Measurements from ENCODE around the gene PEAK1. TPM values are rescaled to one million over a fixed set of nuclear protein-coding genes. Genes with fewer than 3 reads are reported as not detected.

PEAK1 gene
- total RNA-seq, 1 experiment from 2014 or later = 36.7 TPM

GRCh38 chr15:77342807-77343206 is 77.1 kb downstream of the PEAK1 start:
- no peak overlapping the region for H3K27ac ChIP-seq (ENCODE audit: low read depth, low read length, poor library complexity, severe bottlenecking)
- CTCF ChIA-PET = no interaction called here
- POLR2A ChIA-PET (ENCODE audit: low non-redundant PET) = no interaction called here
- H3K27me3 ChIP-seq (replicated peaks; ENCODE audit: insufficient read depth, low read depth, low read length, poor library complexity) = no peaks in the 10 kb centered on the region
- H3K36me3 ChIP-seq (ENCODE audit: insufficient read depth, low read length, poor library complexity, severe bottlenecking) = no peaks in the 10 kb centered on the region
- H3K4me1 ChIP-seq (ENCODE audit: insufficient read depth, low read length, poor library complexity, severe bottlenecking) = no peaks in the 10 kb centered on the region
- peaks cover 4% of the 10 kb centered on the region for H3K9me3 ChIP-seq (ENCODE audit: low read depth, low read length, poor library complexity, severe bottlenecking)
- no peak overlapping the region for H3K4me3 ChIP-seq (ENCODE audit: low read depth, low read length, poor library complexity, severe bottlenecking)
- no TSS peak for BruUV-seq (replicated peaks)
- TF ChIP-seq, protein P1, sequence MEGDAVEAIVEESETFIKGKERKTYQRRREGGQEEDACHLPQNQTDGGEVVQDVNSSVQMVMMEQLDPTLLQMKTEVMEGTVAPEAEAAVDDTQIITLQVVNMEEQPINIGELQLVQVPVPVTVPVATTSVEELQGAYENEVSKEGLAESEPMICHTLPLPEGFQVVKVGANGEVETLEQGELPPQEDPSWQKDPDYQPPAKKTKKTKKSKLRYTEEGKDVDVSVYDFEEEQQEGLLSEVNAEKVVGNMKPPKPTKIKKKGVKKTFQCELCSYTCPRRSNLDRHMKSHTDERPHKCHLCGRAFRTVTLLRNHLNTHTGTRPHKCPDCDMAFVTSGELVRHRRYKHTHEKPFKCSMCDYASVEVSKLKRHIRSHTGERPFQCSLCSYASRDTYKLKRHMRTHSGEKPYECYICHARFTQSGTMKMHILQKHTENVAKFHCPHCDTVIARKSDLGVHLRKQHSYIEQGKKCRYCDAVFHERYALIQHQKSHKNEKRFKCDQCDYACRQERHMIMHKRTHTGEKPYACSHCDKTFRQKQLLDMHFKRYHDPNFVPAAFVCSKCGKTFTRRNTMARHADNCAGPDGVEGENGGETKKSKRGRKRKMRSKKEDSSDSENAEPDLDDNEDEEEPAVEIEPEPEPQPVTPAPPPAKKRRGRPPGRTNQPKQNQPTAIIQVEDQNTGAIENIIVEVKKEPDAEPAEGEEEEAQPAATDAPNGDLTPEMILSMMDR (conservative IDR thresholded peaks at IDR 0.05; ENCODE audit: low read depth, low read length) = no peak
- TF ChIP-seq EZH2 (IDR thresholded peaks at IDR 0.05; ENCODE audit: borderline replicate concordance, low read depth, low read length, poor library complexity, severe bottlenecking) = no peak
- intact Hi-C loops (cut with micrococcal nuclease; ENCODE audit: unreplicated experiment) = no loop called here
- DNase-seq (ENCODE audit: low spot score) = no peak

GRCh38 chr15:77340245-77340644 is 79.7 kb downstream of the PEAK1 start:
- H3K27ac ChIP-seq (ENCODE audit: low read depth, low read length, poor library complexity, severe bottlenecking) = no peak overlapping the region
- CTCF ChIA-PET = no interaction called here

DNA sequence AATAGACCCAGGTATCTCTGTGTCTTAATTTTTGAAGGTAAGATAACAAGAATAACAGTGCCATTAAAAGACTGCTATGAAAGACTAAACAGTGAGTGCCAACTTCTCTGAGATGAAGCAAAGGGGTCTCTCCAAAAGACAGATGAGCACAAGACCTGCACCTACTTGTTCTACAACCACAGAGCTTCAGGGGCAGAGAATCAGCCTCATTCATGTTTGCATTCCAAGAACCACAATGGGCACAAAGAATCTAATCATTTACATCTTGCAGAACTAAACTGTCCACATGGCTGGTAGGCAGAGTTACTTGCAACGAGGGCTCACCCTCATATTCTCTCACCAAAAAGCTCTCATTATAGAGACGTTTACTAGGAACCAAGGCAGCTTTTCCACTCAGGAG is 83.9 kb downstream of the PEAK1 start:
- no peak for TF ChIP-seq EZH2 (IDR thresholded peaks at IDR 0.05; ENCODE audit: borderline replicate concordance, low read depth, low read length, poor library complexity, severe bottlenecking)
- TF ChIP-seq, protein P1 (conservative IDR thresholded peaks at IDR 0.05; ENCODE audit: low read depth, low read length) = no peak
- ChIA-PET POLR2A (ENCODE audit: low non-redundant PET) (no interaction called here), CTCF (no interaction called here)
- DNase-seq (ENCODE audit: low spot score) = no peak
- intact Hi-C loops (cut with micrococcal nuclease; ENCODE audit: unreplicated experiment) = no loop called here
- no peaks in the 10 kb centered on the region for H3K36me3 ChIP-seq (ENCODE audit: insufficient read depth, low read length, poor library complexity, severe bottlenecking)
- H3K27me3 ChIP-seq (replicated peaks; ENCODE audit: insufficient read depth, low read depth, low read length, poor library complexity) = no peaks in the 10 kb centered on the region
- H3K27ac ChIP-seq (ENCODE audit: low read depth, low read length, poor library complexity, severe bottlenecking) = no peak overlapping the region
- BruUV-seq (replicated peaks) = no TSS peak
- H3K4me1 ChIP-seq (ENCODE audit: insufficient read depth, low read length, poor library complexity, severe bottlenecking) = no peaks in the 10 kb centered on the region
- H3K4me3 ChIP-seq (ENCODE audit: low read depth, low read length, poor library complexity, severe bottlenecking) = no peak overlapping the region
- no peaks in the 10 kb centered on the region for H3K9me3 ChIP-seq (ENCODE audit: low read depth, low read length, poor library complexity, severe bottlenecking)

More at GRCh38 chr15:77340245-77340644, 79.7 kb downstream of the PEAK1 start:
- intact Hi-C loops (cut with micrococcal nuclease; ENCODE audit: unreplicated experiment) = no loop called here
- Histone ChIP-seq H3K4me3 (ENCODE audit: low read depth, low read length, poor library complexity, severe bottlenecking) (no peak overlapping the region), H3K36me3 (ENCODE audit: insufficient read depth, low read length, poor library complexity, severe bottlenecking) (no peaks in the 10 kb centered on the region), H3K4me1 (ENCODE audit: insufficient read depth, low read length, poor library complexity, severe bottlenecking) (no peaks in the 10 kb centered on the region), H3K27me3 (replicated peaks; ENCODE audit: insufficient read depth, low read depth, low read length, poor library complexity) (no peaks in the 10 kb centered on the region), H3K9me3 (ENCODE audit: low read depth, low read length, poor library complexity, severe bottlenecking) (peaks cover 4% of the 10 kb centered on the region)
- TF ChIP-seq, protein P1 (conservative IDR thresholded peaks at IDR 0.05; ENCODE audit: low read depth, low read length) = no peak
- TF ChIP-seq EZH2 (IDR thresholded peaks at IDR 0.05; ENCODE audit: borderline replicate concordance, low read depth, low read length, poor library complexity, severe bottlenecking) = no peak
- POLR2A ChIA-PET (ENCODE audit: low non-redundant PET) = no interaction called here
- no TSS peak for BruUV-seq (replicated peaks)
- DNase-seq (ENCODE audit: low spot score) = no peak
